H1 (cell line): ENCODE data around the gene MGMT.

ENCODE experiments used
- EP300 ChIP-seq, 2 experiments: IDR thresholded peaks; 1 replicate in 1 of 2; 2 replicates in 1 of 2; pipeline ENCODE4 v1.6.1; 2011 to 2012; ENCODE audit warnings: low read depth in 2 of 2, low read length in 2 of 2, mild to moderate bottlenecking in 2 of 2, borderline replicate concordance in 1 of 2, inconsistent platforms in 1 of 2, moderate library complexity in 1 of 2
- POLR2A ChIP-seq, 2 experiments: IDR thresholded peaks; 1 replicate in 1 of 2; 2 replicates in 1 of 2; pipeline ENCODE4 v1.6.1; 2011; ENCODE audit warnings: low read depth in 2 of 2, low read length in 2 of 2, mild to moderate bottlenecking in 2 of 2; ENCODE audit errors: control extremely low read depth in 1 of 2
- RAD21 ChIP-seq, 2 experiments: IDR thresholded peaks in 1 of 2; conservative IDR thresholded peaks in 1 of 2; 2 replicates each; pipeline ENCODE4 v1.6.1; 2011; ENCODE audit warnings: low read depth in 2 of 2, low read length in 2 of 2, improper control_type of control experiment in 1 of 2, inconsistent platforms in 1 of 2, mild to moderate bottlenecking in 1 of 2, moderate library complexity in 1 of 2
- TCF12 ChIP-seq: IDR thresholded peaks from 2 replicates; pipeline ENCODE4 v1.6.1; 2011; ENCODE audit warnings: low read depth, mild to moderate bottlenecking, low read length

DNA sequence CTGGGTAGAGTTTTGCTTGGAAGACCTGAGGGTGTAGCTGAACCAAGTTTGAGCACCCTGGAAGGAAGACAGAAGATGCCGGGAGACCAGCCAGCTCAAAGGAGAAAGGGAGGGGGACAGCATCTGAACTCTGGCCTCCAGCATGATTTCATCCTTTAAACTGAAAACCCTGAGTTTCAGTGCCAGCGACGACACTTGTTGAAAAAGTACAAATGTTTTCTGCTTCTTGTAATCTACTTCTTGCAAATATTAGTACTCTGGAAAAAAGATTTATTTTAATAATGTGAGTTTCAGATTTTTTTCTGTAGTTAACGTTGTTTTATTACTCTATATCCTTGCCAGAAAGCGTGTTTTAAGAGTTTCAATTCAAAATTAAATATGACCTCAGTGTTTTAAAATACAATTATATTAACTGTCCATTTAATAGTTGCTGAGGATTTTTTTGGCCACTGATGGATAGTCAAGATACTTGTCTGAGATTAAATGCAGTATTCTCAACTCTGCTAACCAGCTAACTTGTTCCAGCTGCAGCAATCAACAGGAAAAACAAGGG, 227.7 kb downstream of the MGMT start:
- TF ChIP-seq TCF12 = no peak
- TF ChIP-seq POLR2A (IDR thresholded peaks at IDR 0.05; ENCODE audit: control extremely low read depth in 1 of 2, low read depth in 2 of 2, low read length in 2 of 2) = no peak
- TF ChIP-seq RAD21 (IDR thresholded peaks at IDR 0.05 in 1 of 2, conservative IDR thresholded peaks at IDR 0.05 in 1 of 2; ENCODE audit: low read depth in 2 of 2, low read length in 2 of 2) = no peak
- no peak for TF ChIP-seq EP300 (IDR thresholded peaks at IDR 0.05; ENCODE audit: borderline replicate concordance in 1 of 2, low read depth in 2 of 2, low read length in 2 of 2)
